Smooth muscle cell (in vitro differentiated cells): ENCODE results near the gene GRAMD4. TPM values are rescaled to one million over a fixed set of nuclear protein-coding genes. Genes with fewer than 3 reads are reported as not detected.

Experiments used
- DNase-seq: peaks from one replicate; lab custom pipeline; 2025; ENCODE audit not compliant: unreplicated experiment; lab: John Stamatoyannopoulos, UW
- H2AFZ ChIP-seq: fragments of 200-600 bp; sonication (generic); 2 replicates; pipeline ENCODE4 v1.6.0; 2016; ENCODE audit warnings: antibody characterized with exemption, low read depth, mild to moderate bottlenecking
- H3F3A ChIP-seq: fragments of 200-600 bp; sonication (generic); 2 replicates; pipeline ENCODE4 v1.6.0; 2017; ENCODE audit warnings: antibody characterized with exemption, low read depth
- H3K27ac ChIP-seq: fragments of 200-600 bp; sonication (generic); 2 replicates; pipeline ENCODE4 v1.5.1; 2016; ENCODE audit warnings: low read depth, mild to moderate bottlenecking
- H3K27me3 ChIP-seq: fragments of 200-600 bp; sonication (generic); 2 replicates; pipeline ENCODE4 v1.6.1; 2016; ENCODE audit warnings: low read depth, mild to moderate bottlenecking
- H3K36me3 ChIP-seq: fragments of 200-600 bp; sonication (generic); 2 replicates; pipeline ENCODE4 v1.5.1; 2016; ENCODE audit warnings: low read depth
- H3K4me1 ChIP-seq: fragments of 200-600 bp; sonication (generic); 2 replicates; pipeline ENCODE4 v1.5.1; 2016; ENCODE audit warnings: low read depth
- H3K4me2 ChIP-seq: fragments of 200-600 bp; sonication (generic); 2 replicates; pipeline ENCODE4 v1.6.0; 2016; ENCODE audit warnings: mild to moderate bottlenecking
- H3K4me3 ChIP-seq: fragments of 200-600 bp; sonication (generic); 2 replicates; pipeline ENCODE4 v1.5.1; 2016; ENCODE audit warnings: mild to moderate bottlenecking
- H3K79me2 ChIP-seq: fragments of 200-600 bp; sonication (generic); 2 replicates; pipeline ENCODE4 v1.6.0; 2016; ENCODE audit warnings: low read depth, mild to moderate bottlenecking
- H3K9ac ChIP-seq: fragments of 200-600 bp; sonication (generic); 2 replicates; pipeline ENCODE4 v1.6.0; 2016; ENCODE audit warnings: low read depth
- H3K9me3 ChIP-seq: fragments of 200-600 bp; sonication (generic); replicated peaks from 2 replicates; pipeline ENCODE4 v1.5.1; 2016; ENCODE audit warnings: low read depth
- H4K20me1 ChIP-seq: fragments of 200-600 bp; sonication (generic); 2 replicates; pipeline ENCODE4 v1.6.0; 2016; ENCODE audit warnings: low read depth
- CTCF ChIP-seq: fragments of 200-600 bp; sonication (generic); IDR thresholded peaks from 2 replicates; pipeline ENCODE4 v1.5.1; 2017; ENCODE audit warnings: borderline replicate concordance, mild to moderate bottlenecking, antibody characterized with exemption; ENCODE audit not compliant: insufficient read depth, poor library complexity, severe bottlenecking
- WGBS: methylation state at CpG from one replicate; pipeline ENCODE4 v1.1.7; 2016; ENCODE audit warnings: low lambda C conversion rate; 5-methylcytosine and 5-hydroxymethylcytosine counted together
- polyA plus RNA-seq: library from polyadenylated mRNA; unstranded; fragments of >200 nt; fragmentation: Nextera tagmentation; extraction: Ambion mirVana; gene quantifications from 2 replicates; pipeline ENCODE4 v1.2.1, GENCODE V29; 2016
- total RNA-seq: library from RNA; depleted of rRNA; stranded (reverse); fragments of >200 nt; gene quantifications from 2 replicates; pipeline ENCODE4 v1.2.3, GENCODE V29; 2014

Gene GRAMD4
- total and polyA plus RNA-seq, 2 experiments from 2014 or later, result 14.5 to 16.6 TPM

- Histone ChIP-seq H3K27ac (no peak overlapping the region), H3K9me3 (no peaks in the 10 kb centered on the region), H3K79me2 (no peaks in the 10 kb centered on the region), H3K4me3 (no peak overlapping the region), H2AFZ (no peak overlapping the region), H3F3A (no peaks in the 10 kb centered on the region), H3K9ac (no peak overlapping the region), H3K4me2 (no peak overlapping the region), H3K27me3 (no peaks in the 10 kb centered on the region), H3K36me3 (peaks cover 7% of the 10 kb centered on the region), H4K20me1 (no peaks in the 10 kb centered on the region), H3K4me1 (no peaks in the 10 kb centered on the region)
- no peak for DNase-seq
- WGBS, result 90% methylated on average over 17 of the region's 17 CpGs
- TF ChIP-seq CTCF, result no peak
These were observed 73.6 kb downstream of the GRAMD4 start for GRCh38 chr22:46693634-46694415.

GRCh38 chr22:46694416-46695170 lies 74.4 kb downstream of the GRAMD4 start:
- H2AFZ ChIP-seq, result no peak overlapping the region

GRCh38 chr22:46695346-46696228 lies 75.4 kb downstream of the GRAMD4 start:
- no peak overlapping the region for H3K4me2 ChIP-seq
- no peaks in the 10 kb centered on the region for H3F3A ChIP-seq
- H3K9ac ChIP-seq, result no peak overlapping the region
- H3K27me3 ChIP-seq, result no peaks in the 10 kb centered on the region
- H3K4me3 ChIP-seq, result no peak overlapping the region
- H3K9me3 ChIP-seq, result no peaks in the 10 kb centered on the region
- peaks cover under 1% of the 10 kb centered on the region for H3K36me3 ChIP-seq
- no peaks in the 10 kb centered on the region for H4K20me1 ChIP-seq
- DNase-seq, result no peak
- no peaks in the 10 kb centered on the region for H3K79me2 ChIP-seq
- no peak overlapping the region for H3K27ac ChIP-seq
- no peak overlapping the region for H2AFZ ChIP-seq
- no peaks in the 10 kb centered on the region for H3K4me1 ChIP-seq
- WGBS, result 94% methylated on average over 24 of the region's 25 CpGs
- no peak for TF ChIP-seq CTCF

More at GRCh38 chr22:46694416-46695170, 74.4 kb downstream of the GRAMD4 start:
- H3K4me2 ChIP-seq, result no peak overlapping the region
- H3K27ac ChIP-seq, result no peak overlapping the region
- no peak overlapping the region for H3K9ac ChIP-seq
- no peaks in the 10 kb centered on the region for H3K9me3 ChIP-seq
- DNase-seq, result no peak
- no peaks in the 10 kb centered on the region for H3K27me3 ChIP-seq
- WGBS, result 95% methylated on average over 15 of the region's 15 CpGs
- no peaks in the 10 kb centered on the region for H3K79me2 ChIP-seq
- H3K4me3 ChIP-seq, result no peak overlapping the region
- H3K4me1 ChIP-seq, result no peaks in the 10 kb centered on the region
- no peak for TF ChIP-seq CTCF
- H4K20me1 ChIP-seq, result no peaks in the 10 kb centered on the region
- H3K36me3 ChIP-seq, result peaks cover 7% of the 10 kb centered on the region
- H3F3A ChIP-seq, result no peaks in the 10 kb centered on the region
